HepG2 (cell line): Measurements from ENCODE around the gene LYPD6B. TPM values are rescaled to one million over a fixed set of nuclear protein-coding genes. Genes with fewer than 3 reads are reported as not detected.

Experiments
- ATAC-seq: fragments of 200-7000 bp; cut with Tn5 transposase; 3 replicates; pipeline ENCODE4 v1.9.1; 2020; ENCODE audit warnings: mild to moderate bottlenecking, moderate library complexity
- BruUV-seq: library from RNA; stranded (reverse); fragments of 400-500 nt; replicated peaks from 2 replicates; lab custom pipeline; 2021; lab: Mats Ljungman, UMichigan
- CTCF ChIA-PET: fragments of 300-600 bp; formaldehyde crosslinking; extraction: SDS; loops from one replicate; lab custom pipeline; 2021; ENCODE audit warnings: low total read pairs, inconsistent platforms, low intra/inter-chr PET ratio; lab: Yijun Ruan, JAX
- POLR2A ChIA-PET: fragments of 350-600 bp; sonication (Branson Sonifier 250); formaldehyde crosslinking; loops from one replicate; lab custom pipeline; 2020; ENCODE audit warnings: antibody characterized with exemption, inconsistent platforms; lab: Yijun Ruan, JAX
- DNase-seq: peaks from one replicate; pipeline ENCODE4 v3.0.0-alpha.2; 2015; ENCODE audit warnings: low spot score
- FAIRE-seq: peaks from 3 replicates; lab custom pipeline; 2011; peaks lifted over from hg19 to GRCh38; lab: Jason Lieb, UNC
- H2AFZ ChIP-seq: one replicate; pipeline ENCODE4 v1.6.1; 2011; ENCODE audit warnings: low read length, inconsistent platforms
- H3K27ac ChIP-seq: fragments of 300-600 bp; 3 replicates; pipeline ENCODE4 v1.8.0; 2011; ENCODE audit warnings: mixed run types, mild to moderate bottlenecking, mixed read lengths, low read length, inconsistent platforms; ENCODE audit not compliant: insufficient read depth; ENCODE audit errors: extremely low read length
- H3K27me3 ChIP-seq, 2 experiments: fragments of 200-600 bp in 1 of 2; 2 replicates in 1 of 2; 3 replicates in 1 of 2; pipeline versions ENCODE4 v1.6.0 to v1.8.0; 2011; ENCODE audit warnings: low read length in 2 of 2, mild to moderate bottlenecking in 2 of 2, moderate library complexity in 2 of 2, inconsistent platforms in 1 of 2; ENCODE audit not compliant: insufficient read depth in 2 of 2, control insufficient read depth in 1 of 2
- H3K36me3 ChIP-seq, 2 experiments: fragments of 200-600 bp in 1 of 2; replicated peaks in 1 of 2; 2 replicates in 1 of 2; 3 replicates in 1 of 2; pipeline versions ENCODE4 v1.5.1 to v1.8.0; 2011; ENCODE audit warnings: low read length in 2 of 2, inconsistent platforms in 1 of 2; ENCODE audit not compliant: insufficient read depth in 2 of 2, control insufficient read depth in 1 of 2
- H3K4me1 ChIP-seq: 2 replicates; pipeline ENCODE4 v1.5.1; 2012; ENCODE audit warnings: low read length, inconsistent platforms; ENCODE audit not compliant: insufficient read depth
- H3K4me2 ChIP-seq: 2 replicates; pipeline ENCODE4 v1.6.0; 2011; ENCODE audit warnings: low read depth, low read length, inconsistent platforms
- H3K4me3 ChIP-seq, 3 experiments: fragments of 200-600 bp in 1 of 3; sonication (generic), shearing (Covaris generic) in 1 of 3; replicated peaks in 1 of 3; 2 replicates each; pipeline ENCODE4 v1.5.1; 2011 to 2016; ENCODE audit warnings: low read length in 3 of 3, inconsistent platforms in 2 of 3, low read depth in 2 of 3, mild to moderate bottlenecking in 2 of 3, control low read depth in 1 of 3, mixed read lengths in 1 of 3; ENCODE audit not compliant: insufficient read depth in 1 of 3
- H3K79me2 ChIP-seq: one replicate; pipeline ENCODE4 v1.6.1; 2011; ENCODE audit warnings: low read length, inconsistent platforms; ENCODE audit not compliant: insufficient read depth
- H3K9ac ChIP-seq: 2 replicates; pipeline ENCODE4 v1.6.0; 2011; ENCODE audit warnings: mild to moderate bottlenecking, low read depth, low read length, inconsistent platforms; ENCODE audit not compliant: insufficient read depth
- H3K9me3 ChIP-seq: 2 replicates; pipeline ENCODE4 v1.5.1; 2012; ENCODE audit warnings: mild to moderate bottlenecking, low read length
- H4K20me1 ChIP-seq: 2 replicates; pipeline ENCODE4 v1.6.0; 2011; ENCODE audit warnings: inconsistent platforms, mild to moderate bottlenecking, low read length, moderate library complexity; ENCODE audit not compliant: insufficient read depth
- FOXC1 ChIP-seq: sonication (generic); formaldehyde crosslinking; IDR thresholded peaks from 2 replicates; pipeline ENCODE4 v1.8.0; 2022; ENCODE audit warnings: mild to moderate bottlenecking, missing genetic modification reagents, borderline replicate concordance
- FOXJ3 ChIP-seq: sonication (generic); formaldehyde crosslinking; IDR thresholded peaks from 2 replicates; pipeline ENCODE4 v1.4.0; 2020; ENCODE audit warnings: missing genetic modification reagents, mild to moderate bottlenecking, borderline replicate concordance
- LRRFIP1 ChIP-seq: sonication (generic); formaldehyde crosslinking; conservative IDR thresholded peaks from 2 replicates; pipeline ENCODE4 v1.4.0; 2020; ENCODE audit warnings: missing genetic modification reagents
- MAZ ChIP-seq, 2 experiments: sonication (generic) in 1 of 2; formaldehyde crosslinking in 1 of 2; IDR thresholded peaks; 2 replicates each; pipeline versions ENCODE4 v1.5.0 to v1.6.1; 2012 to 2020; ENCODE audit warnings: low read depth in 2 of 2, mild to moderate bottlenecking in 2 of 2, borderline replicate concordance in 1 of 2, improper control_type of control experiment in 1 of 2, low read length in 1 of 2, missing genetic modification reagents in 1 of 2, moderate library complexity in 1 of 2
- MBD4 ChIP-seq: IDR thresholded peaks from 2 replicates; pipeline ENCODE4 v1.6.1; 2012; ENCODE audit warnings: low read length, inconsistent platforms, borderline replicate concordance
- SIX4 ChIP-seq: sonication (generic); formaldehyde crosslinking; IDR thresholded peaks from 2 replicates; pipeline ENCODE4 v1.4.0; 2020; ENCODE audit warnings: missing genetic modification reagents
- STAT5B ChIP-seq: sonication (generic); formaldehyde crosslinking; IDR thresholded peaks from 2 replicates; pipeline ENCODE4 v1.4.0; 2020; ENCODE audit warnings: missing genetic modification reagents
- ZBTB20 ChIP-seq: sonication (generic); formaldehyde crosslinking; IDR thresholded peaks from 2 replicates; pipeline ENCODE4 v1.8.1; 2023; ENCODE audit warnings: missing genetic modification reagents, low read depth, mild to moderate bottlenecking, borderline replicate concordance
- ZMAT3 ChIP-seq: sonication (generic); formaldehyde crosslinking; conservative IDR thresholded peaks from 2 replicates; pipeline ENCODE4 v1.7.0; 2021; ENCODE audit warnings: missing genetic modification reagents
- ZNF253 ChIP-seq: sonication (generic); formaldehyde crosslinking; IDR thresholded peaks from 2 replicates; pipeline ENCODE4 v1.8.0; 2022; ENCODE audit warnings: mild to moderate bottlenecking, missing genetic modification reagents, borderline replicate concordance
- ZNF451 ChIP-seq: sonication (generic); formaldehyde crosslinking; IDR thresholded peaks from 2 replicates; pipeline ENCODE4 v1.5.0; 2020; ENCODE audit warnings: mild to moderate bottlenecking, missing genetic modification reagents
- WGBS: methylation state at CpG from one replicate; pipeline ENCODE4 v1.1.6; 2017; ENCODE audit warnings: low lambda C conversion rate; 5-methylcytosine and 5-hydroxymethylcytosine counted together
- in situ Hi-C: cut with HindIII; loops from 2 replicates; pipeline ENCODE4 v1.10.0; 2017; ENCODE audit warnings: low pct_unique_long_range_greater_than_20kb; ENCODE audit not compliant: extremely low pct_ligation_motif_present
- intact Hi-C: fragments of 100-400 bp; cut with micrococcal nuclease; formaldehyde crosslinking; loops from one replicate; pipeline ENCODE4 v1.10.0; 2022; ENCODE audit not compliant: unreplicated experiment
- polyA plus RNA-seq, 8 experiments: library from polyadenylated mRNA; depleted of rRNA in 3 of 8; stranded (reverse) in 7 of 8; unstranded in 1 of 8; fragments of >200 nt; fragmentation: Illumina TruSeq in 4 of 8; extraction: Trizol in 4 of 8; gene quantifications; 2 replicates each; pipeline versions ENCODE4 v1.2.1 to v1.2.3, GENCODE V29; 2011 to 2016; ENCODE audit warnings: low read depth in 4 of 8, missing spikeins in 1 of 8, mixed read lengths in 1 of 8; ENCODE audit not compliant: insufficient read depth in 1 of 8
- total RNA-seq, 5 experiments: library from RNA; depleted of rRNA; stranded (reverse); fragments of >200 nt; fragmentation: Illumina TruSeq; extraction: Trizol; gene quantifications; 2 replicates each; pipeline ENCODE4 v1.2.3, GENCODE V29; 2016; ENCODE audit warnings: low read depth in 1 of 5

The LYPD6B gene
- total and polyA plus RNA-seq, 2 of the 13 experiments (the other 11 are each of a cell fraction or from before 2014, with no cell fraction given), result not detected

GRCh38 chr2:149155988-149156387 is 117.5 kb downstream of the LYPD6B start:
- no peak for ATAC-seq
- in situ Hi-C loops (no loop called here), intact Hi-C loops (no loop called here)
- H3K9ac ChIP-seq, result no peak overlapping the region
- H3K4me1 ChIP-seq, result no peaks in the 10 kb centered on the region
- no peaks in the 10 kb centered on the region for H3K79me2 ChIP-seq
- H3K36me3 ChIP-seq, result no peaks in the 10 kb centered on the region; a peak in 1 of 5 replicates
- no peak overlapping the region for H2AFZ ChIP-seq
- WGBS, result 20% methylated on average over 2 of the region's 2 CpGs
- no TSS peak for BruUV-seq
- TF ChIP-seq SIX4 (CRISPR knock-in tag) (no peak), ZNF451 (no peak), ZNF253 (CRISPR knock-in tag) (no peak), ZBTB20 (CRISPR knock-in tag) (no peak), ZMAT3 (no peak), MBD4 (no peak), FOXC1 (no peak), FOXJ3 (CRISPR knock-in tag) (no peak), LRRFIP1 (CRISPR knock-in tag) (no peak), STAT5B (CRISPR knock-in tag) (no peak), MAZ (IDR thresholded peaks at IDR 0.05; ENCODE audit: borderline replicate concordance, low read depth, low read length) (no peak), MAZ (CRISPR knock-in tag; IDR thresholded peaks at IDR 0.05; ENCODE audit: low read depth) (no peak)
- H3K4me2 ChIP-seq, result no peak overlapping the region
- no peak for FAIRE-seq
- no peaks in the 10 kb centered on the region for H3K9me3 ChIP-seq
- no peak for DNase-seq
- H3K27ac ChIP-seq, result no peak overlapping the region
- ChIA-PET CTCF (no interaction called here), POLR2A (no interaction called here)
- no peak overlapping the region for H3K4me3 ChIP-seq
- H4K20me1 ChIP-seq, result no peaks in the 10 kb centered on the region
- H3K27me3 ChIP-seq, result no peaks in the 10 kb centered on the region; a peak in 1 of 5 replicates
